Mesendoderm (in vitro differentiated cells): ENCODE measurements around the gene DEFB128. TPM values are rescaled to one million over a fixed set of nuclear protein-coding genes. Genes with fewer than 3 reads are reported as not detected.

Experiments used
- DNase-seq: peaks from one replicate; pipeline ENCODE4 v3.0.0; 2013
- H2AK5ac ChIP-seq: 2 replicates; pipeline ENCODE4 v1.6.1; 2013; ENCODE audit warnings: low read length, inconsistent platforms
- H2BK120ac ChIP-seq: 2 replicates; pipeline ENCODE4 v1.6.1; 2013; ENCODE audit warnings: low read depth, mild to moderate bottlenecking, low read length, moderate library complexity, mixed read lengths
- H2BK15ac ChIP-seq: replicated peaks from 2 replicates; pipeline ENCODE4 v1.6.1; 2013; ENCODE audit warnings: low read depth, mild to moderate bottlenecking, moderate library complexity
- H2BK5ac ChIP-seq: 2 replicates; pipeline ENCODE4 v1.6.1; 2013; ENCODE audit warnings: low read length, inconsistent platforms
- H3K18ac ChIP-seq: 2 replicates; pipeline ENCODE4 v1.6.1; 2013; ENCODE audit warnings: mild to moderate bottlenecking, low read length, mixed read lengths
- H3K23ac ChIP-seq: one replicate; pipeline ENCODE4 v1.6.1; 2013; ENCODE audit warnings: low read length
- H3K27ac ChIP-seq: 2 replicates; pipeline ENCODE4 v1.5.1; 2013; ENCODE audit warnings: low read depth, mild to moderate bottlenecking, inconsistent platforms, low read length, moderate library complexity
- H3K27me3 ChIP-seq: 2 replicates; pipeline ENCODE4 v1.6.1; 2013; ENCODE audit warnings: low read length, control low read depth, mild to moderate bottlenecking, inconsistent platforms; ENCODE audit not compliant: insufficient read depth, poor library complexity
- H3K36me3 ChIP-seq: 2 replicates; pipeline ENCODE4 v1.6.1; 2013; ENCODE audit warnings: low read length, inconsistent platforms; ENCODE audit not compliant: control insufficient read depth, insufficient read depth
- H3K4ac ChIP-seq: one replicate; pipeline ENCODE4 v1.6.1; 2013; ENCODE audit warnings: low read depth, mild to moderate bottlenecking, low read length, moderate library complexity
- H3K4me1 ChIP-seq: 2 replicates; pipeline ENCODE4 v1.6.1; 2013; ENCODE audit warnings: low read depth, low read length, inconsistent platforms; ENCODE audit not compliant: control insufficient read depth
- H3K4me2 ChIP-seq: 2 replicates; pipeline ENCODE4 v1.6.1; 2013; ENCODE audit warnings: low read length
- H3K4me3 ChIP-seq: 2 replicates; pipeline ENCODE4 v1.5.1; 2013; ENCODE audit warnings: mild to moderate bottlenecking, low read length
- H3K56ac ChIP-seq: one replicate; pipeline ENCODE4 v1.6.1; 2013; ENCODE audit warnings: low read length
- H3K79me1 ChIP-seq: 2 replicates; pipeline ENCODE4 v1.6.1; 2013; ENCODE audit warnings: low read length, inconsistent platforms
- H3K79me2 ChIP-seq: 2 replicates; pipeline ENCODE4 v1.6.1; 2013; ENCODE audit warnings: mild to moderate bottlenecking, low read length; ENCODE audit not compliant: control insufficient read depth, insufficient read depth
- H3K9ac ChIP-seq: 2 replicates; pipeline ENCODE4 v1.6.1; 2013; ENCODE audit warnings: low read length, inconsistent platforms
- H4K5ac ChIP-seq: one replicate; pipeline ENCODE4 v1.6.1; 2013; ENCODE audit warnings: low read length
- H4K8ac ChIP-seq: one replicate; pipeline ENCODE4 v1.6.1; 2013; ENCODE audit warnings: low read depth, mild to moderate bottlenecking, control low read depth, low read length, moderate library complexity
- WGBS: extraction: QIAGEN DNeasy Blood & Tissue Kit; methylation state at CpG from one replicate; pipeline ENCODE4 v1.1.7; 2013; ENCODE audit warnings: low lambda C conversion rate, missing lambda C conversion rate; ENCODE audit not compliant: insufficient coverage; ENCODE audit errors: extremely low coverage; 5-methylcytosine and 5-hydroxymethylcytosine counted together
- polyA plus RNA-seq, 2 experiments: library from polyadenylated mRNA; stranded (reverse); fragments of 200-250 nt; gene quantifications; one replicate each; pipeline ENCODE4 v1.2.3, GENCODE V29; 2013

DEFB128 gene
- polyA plus RNA-seq (2013, experiment 1 of 2): not detected
- not detected for polyA plus RNA-seq (2013, experiment 2 of 2)

DNA sequence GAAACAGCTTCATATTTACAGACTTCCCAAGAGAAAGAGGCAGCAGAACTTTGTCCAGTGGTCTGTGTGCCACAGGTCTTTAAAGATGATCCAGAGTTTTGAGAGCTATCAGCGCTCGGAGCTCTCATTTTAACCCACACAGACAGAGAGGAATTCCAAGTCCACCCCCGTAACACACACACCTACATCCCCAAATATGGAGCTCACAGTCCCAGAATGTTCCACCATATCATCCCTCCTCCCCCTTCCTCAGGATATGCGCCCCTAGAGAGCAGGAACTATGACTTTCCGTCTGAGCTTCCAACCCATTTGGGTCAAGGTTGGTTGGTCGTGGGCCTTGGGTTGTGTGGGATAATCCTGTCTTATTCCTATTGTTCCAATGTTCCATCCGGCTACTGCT, at the start of gene DEFB128:
Gene DEFB128 (minus strand): TSS at position 101 of the 400 bp plus-strand sequence. CDS start 88 bp downstream, at position 13.
- Histone ChIP-seq H3K27me3 (no peaks in the 10 kb centered on the region), H3K4me3 (no peak within 1 kb of the TSS), H3K79me2 (no peaks in the 10 kb centered on the region), H3K27ac (no peak within 1 kb of the TSS), H3K4ac (no peak within 1 kb of the TSS), H3K4me1 (no peaks in the 10 kb centered on the region), H3K18ac (no peak within 1 kb of the TSS), H4K8ac (no peak within 1 kb of the TSS), H2AK5ac (no peak within 1 kb of the TSS), H3K9ac (no peak within 1 kb of the TSS), H2BK15ac (no peak within 1 kb of the TSS), H3K56ac (no peak within 1 kb of the TSS), H3K79me1 (no peaks in the 10 kb centered on the region), H3K36me3 (no peaks in the 10 kb centered on the region), H3K4me2 (no peak within 1 kb of the TSS), H2BK120ac (no peak within 1 kb of the TSS), H3K23ac (no peak within 1 kb of the TSS), H2BK5ac (no peak within 1 kb of the TSS), H4K5ac (no peak within 1 kb of the TSS)
- WGBS: no CpG with 5 or more reads among the region's 7 CpGs
- DNase-seq: no peak

DNA sequence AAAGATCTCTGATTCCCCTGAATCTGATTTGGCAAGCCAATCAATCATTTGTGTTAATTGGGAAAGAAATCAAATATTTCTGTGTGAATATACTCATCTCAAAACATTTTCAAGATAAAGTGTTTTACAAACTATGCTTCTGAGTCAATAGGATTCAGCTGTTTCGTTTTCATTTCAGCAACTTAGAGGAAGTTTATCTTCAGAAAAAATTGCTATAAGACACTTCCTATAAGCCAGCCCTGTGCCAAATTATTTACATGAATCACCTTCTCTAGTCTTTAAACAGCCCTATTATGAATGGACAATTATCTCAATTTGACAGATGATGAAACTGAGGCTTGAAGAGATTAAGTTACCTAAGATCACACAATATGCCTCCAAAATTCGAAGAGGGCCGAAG, 48.4 kb upstream of the DEFB128 start:
- Histone ChIP-seq H3K27ac (no peak overlapping the region), H3K9ac (no peak overlapping the region), H4K8ac (no peak overlapping the region), H2BK5ac (no peak overlapping the region), H3K56ac (no peak overlapping the region), H4K5ac (no peak overlapping the region), H3K79me1 (no peaks in the 10 kb centered on the region), H3K18ac (no peak overlapping the region), H3K27me3 (no peaks in the 10 kb centered on the region), H3K4me1 (no peaks in the 10 kb centered on the region), H3K36me3 (no peaks in the 10 kb centered on the region), H3K4me3 (no peak overlapping the region), H3K4ac (no peak overlapping the region), H3K79me2 (no peaks in the 10 kb centered on the region), H3K4me2 (no peak overlapping the region), H2BK120ac (no peak overlapping the region), H2BK15ac (no peak overlapping the region), H2AK5ac (no peak overlapping the region), H3K23ac (no peak overlapping the region)
- DNase-seq: no peak
- no CpG with 5 or more reads among the region's 3 CpGs for WGBS

DNA sequence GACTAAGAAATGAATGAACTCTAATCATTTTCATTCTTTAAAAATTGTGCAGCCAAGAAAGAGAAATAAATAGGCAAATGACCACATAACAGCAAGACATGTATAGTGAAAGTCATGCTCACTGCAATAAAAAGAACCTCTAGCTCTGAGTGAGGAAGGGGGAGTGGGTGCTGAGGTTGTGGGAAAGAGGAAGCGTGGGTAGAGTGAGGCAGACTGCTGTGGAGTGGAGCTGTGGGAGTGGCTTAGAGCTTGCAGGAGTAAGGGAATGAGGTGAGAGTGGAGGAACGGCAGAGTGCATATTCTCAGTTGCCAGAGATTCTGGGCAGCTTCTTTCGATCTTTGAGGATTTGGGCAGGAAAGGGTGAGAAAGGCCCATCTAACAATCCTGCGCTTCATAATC, 48.0 kb upstream of the DEFB128 start:
- H2BK15ac ChIP-seq: no peak overlapping the region
- H4K8ac ChIP-seq: no peak overlapping the region
- no peak overlapping the region for H3K23ac ChIP-seq
- no peak overlapping the region for H3K56ac ChIP-seq
- WGBS: no CpG with 5 or more reads among the region's 4 CpGs
- H3K9ac ChIP-seq: no peak overlapping the region
- no peak overlapping the region for H2BK5ac ChIP-seq
- H2BK120ac ChIP-seq: no peak overlapping the region
- no peaks in the 10 kb centered on the region for H3K36me3 ChIP-seq
- no peak overlapping the region for H3K4me3 ChIP-seq
- H3K79me1 ChIP-seq: no peaks in the 10 kb centered on the region
- no peak overlapping the region for H3K4ac ChIP-seq
- H3K27ac ChIP-seq: no peak overlapping the region
- H3K4me2 ChIP-seq: no peak overlapping the region
- no peak overlapping the region for H4K5ac ChIP-seq
- DNase-seq: no peak
- H3K27me3 ChIP-seq: no peaks in the 10 kb centered on the region
- no peaks in the 10 kb centered on the region for H3K4me1 ChIP-seq
- no peaks in the 10 kb centered on the region for H3K79me2 ChIP-seq
- no peak overlapping the region for H3K18ac ChIP-seq
- H2AK5ac ChIP-seq: no peak overlapping the region

DNA sequence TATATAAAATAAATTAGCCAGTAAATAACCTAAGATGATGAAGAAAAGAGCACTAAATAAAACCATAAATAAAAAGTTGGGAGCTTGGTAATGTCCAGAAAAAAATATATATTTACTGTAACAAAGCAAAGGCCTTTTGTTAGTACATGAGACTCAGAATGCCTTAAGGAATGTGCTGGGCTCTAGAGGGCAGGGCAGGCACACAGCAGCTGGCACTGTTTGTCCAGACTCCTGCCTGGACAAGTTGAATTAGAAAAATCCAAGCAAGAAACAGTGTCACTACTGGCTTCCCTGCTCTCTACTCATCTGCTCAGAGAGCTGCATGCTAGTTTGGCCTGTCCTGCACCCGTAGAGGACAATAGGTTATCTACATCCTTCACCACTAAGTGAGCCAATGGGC, 46.4 kb upstream of the DEFB128 start:
- Histone ChIP-seq H3K36me3 (no peaks in the 10 kb centered on the region), H4K5ac (no peak overlapping the region), H3K27me3 (no peaks in the 10 kb centered on the region), H2BK120ac (no peak overlapping the region), H3K4me1 (no peaks in the 10 kb centered on the region), H3K4me2 (no peak overlapping the region), H3K79me1 (no peaks in the 10 kb centered on the region), H3K27ac (no peak overlapping the region), H3K9ac (no peak overlapping the region), H3K18ac (no peak overlapping the region), H4K8ac (no peak overlapping the region), H2BK5ac (no peak overlapping the region), H2AK5ac (no peak overlapping the region), H3K4ac (no peak overlapping the region), H3K56ac (no peak overlapping the region), H3K79me2 (no peaks in the 10 kb centered on the region), H3K4me3 (no peak overlapping the region), H3K23ac (no peak overlapping the region), H2BK15ac (no peak overlapping the region)
- DNase-seq: no peak
- no CpG with 5 or more reads among the region's 1 CpG for WGBS

DNA sequence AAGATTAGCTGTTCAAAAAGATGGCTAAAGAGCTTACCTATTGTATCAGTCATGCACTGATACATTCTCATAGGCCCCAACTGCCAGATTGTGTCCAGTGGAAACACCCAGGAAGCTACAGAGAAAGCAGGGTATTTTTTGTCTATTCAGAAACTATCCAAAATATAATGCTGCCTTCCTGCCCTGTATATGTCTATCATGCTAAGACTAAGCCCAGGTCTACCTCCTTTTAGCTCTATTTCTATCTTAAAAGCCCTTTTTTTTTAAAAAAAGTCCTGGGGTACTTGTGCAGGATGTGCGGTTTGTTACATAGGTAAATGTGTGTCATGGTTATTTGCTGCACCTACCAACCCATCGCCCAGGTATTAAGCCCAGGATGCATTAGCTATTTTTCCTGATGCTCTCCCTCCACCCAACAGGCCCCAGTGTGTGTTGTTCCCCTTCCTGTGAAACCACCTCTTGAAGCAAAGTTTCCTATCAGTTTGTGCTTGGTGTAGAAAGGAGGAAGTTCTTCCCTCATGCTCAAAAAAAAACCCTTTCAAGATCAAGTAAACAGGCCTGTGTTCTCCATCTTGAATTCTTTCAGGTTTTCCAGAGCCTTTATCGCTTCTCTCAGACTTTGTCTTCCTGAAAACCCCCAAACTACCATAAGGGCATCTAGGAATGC, 38.1 kb upstream of the DEFB128 start:
- H3K27ac ChIP-seq: no peak overlapping the region
- no peak overlapping the region for H3K9ac ChIP-seq
- no peak overlapping the region for H3K18ac ChIP-seq
- no peak overlapping the region for H4K5ac ChIP-seq
- no peaks in the 10 kb centered on the region for H3K27me3 ChIP-seq
- H2BK5ac ChIP-seq: no peak overlapping the region
- DNase-seq: no peak
- no peak overlapping the region for H2BK120ac ChIP-seq
- H4K8ac ChIP-seq: no peak overlapping the region
- no CpG with 5 or more reads among the region's 3 CpGs for WGBS
- no peaks in the 10 kb centered on the region for H3K4me1 ChIP-seq
- H3K79me2 ChIP-seq: no peaks in the 10 kb centered on the region
- no peaks in the 10 kb centered on the region for H3K79me1 ChIP-seq
- H3K4me3 ChIP-seq: no peak overlapping the region
- H3K4me2 ChIP-seq: no peak overlapping the region
- no peak overlapping the region for H2AK5ac ChIP-seq
- H2BK15ac ChIP-seq: no peak overlapping the region
- H3K23ac ChIP-seq: no peak overlapping the region
- H3K56ac ChIP-seq: no peak overlapping the region
- H3K36me3 ChIP-seq: no peaks in the 10 kb centered on the region
- no peak overlapping the region for H3K4ac ChIP-seq

DNA sequence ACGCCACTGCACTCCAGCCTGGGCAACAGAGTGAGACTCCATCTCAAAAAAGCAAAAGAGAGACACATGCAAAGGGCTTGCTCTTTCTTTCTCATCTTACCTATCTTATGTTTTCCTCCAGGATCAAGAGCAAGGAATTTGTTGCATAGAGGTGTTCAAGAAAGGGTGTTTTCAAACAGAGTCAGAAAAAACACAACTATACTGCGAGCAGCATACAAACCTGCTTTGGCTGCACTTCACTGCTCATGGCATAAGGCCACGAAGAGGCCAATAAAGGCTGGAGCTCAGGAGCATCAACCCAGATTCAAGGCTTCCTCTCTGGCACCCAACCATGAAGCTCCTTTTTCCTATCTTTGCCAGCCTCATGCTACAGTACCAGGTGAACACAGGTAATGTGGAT, 37.4 kb upstream of the DEFB128 start, which contains the start of gene DEFB129:
Gene DEFB129 (plus strand): TSS at position 301 of the 400 bp plus-strand sequence. CDS start 31 bp downstream, at position 332.
- Histone ChIP-seq H2BK120ac (no peak within 1 kb of the TSS), H3K27ac (no peak within 1 kb of the TSS), H3K79me2 (no peaks in the 10 kb centered on the region), H3K36me3 (no peaks in the 10 kb centered on the region), H3K79me1 (no peaks in the 10 kb centered on the region), H3K23ac (no peak within 1 kb of the TSS), H3K27me3 (no peaks in the 10 kb centered on the region), H4K5ac (no peak within 1 kb of the TSS), H3K4me3 (no peak within 1 kb of the TSS), H3K18ac (no peak within 1 kb of the TSS), H2AK5ac (no peak within 1 kb of the TSS), H2BK5ac (no peak within 1 kb of the TSS), H3K56ac (no peak within 1 kb of the TSS), H3K4me2 (no peak within 1 kb of the TSS), H4K8ac (no peak within 1 kb of the TSS), H2BK15ac (no peak within 1 kb of the TSS), H3K4ac (no peak within 1 kb of the TSS), H3K9ac (no peak within 1 kb of the TSS), H3K4me1 (no peaks in the 10 kb centered on the region)
- DNase-seq: no peak
- no CpG with 5 or more reads among the region's 3 CpGs for WGBS
